ENCODE results near the gene SYNE3. TPM values are rescaled to one million over a fixed set of nuclear protein-coding genes. Genes with fewer than 3 reads are reported as not detected.

The SYNE3 gene
- total and polyA plus RNA-seq, 9 of the 15 experiments (the other 6 are each of a cell fraction or from before 2014, with no cell fraction given), result 0.04 to 3.1 (median 0.55) TPM

DNA sequence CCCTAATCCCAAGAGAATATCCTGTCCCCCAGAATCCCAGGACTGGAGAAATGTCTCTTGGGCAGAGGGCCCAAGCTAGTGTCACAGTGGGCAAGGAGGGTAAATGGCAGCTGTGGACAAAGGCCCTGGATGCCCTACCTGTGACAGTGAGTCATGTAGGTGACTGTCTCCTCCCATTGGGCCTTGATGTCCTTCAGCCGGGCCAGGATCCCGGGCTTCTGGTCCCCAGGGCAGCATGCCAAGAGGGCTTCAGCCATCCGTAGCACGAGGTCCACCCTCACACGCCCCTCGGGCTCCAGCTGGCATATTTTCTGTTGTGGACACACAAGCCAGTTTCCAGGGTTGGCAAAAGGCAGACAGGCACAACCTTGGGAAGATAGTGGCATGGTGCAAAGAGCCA lies 48.8 kb downstream of the SYNE3 start (continued):
- TF ChIP-seq ZNF212 (CRISPR knock-in tag; IDR thresholded peaks at IDR 0.05) (no peak), TARDBP (IDR thresholded peaks at IDR 0.05) (no peak), TFAM (CRISPR knock-in tag; conservative IDR thresholded peaks at IDR 0.05) (no peak), HDAC2 (IDR thresholded peaks at IDR 0.05) (no peak), ZNF146 (CRISPR knock-in tag; IDR thresholded peaks at IDR 0.05; ENCODE audit: unreplicated experiment) (no peak), TAF15 (IDR thresholded peaks at IDR 0.05; ENCODE audit: low read depth, low read length) (no peak)

DNA sequence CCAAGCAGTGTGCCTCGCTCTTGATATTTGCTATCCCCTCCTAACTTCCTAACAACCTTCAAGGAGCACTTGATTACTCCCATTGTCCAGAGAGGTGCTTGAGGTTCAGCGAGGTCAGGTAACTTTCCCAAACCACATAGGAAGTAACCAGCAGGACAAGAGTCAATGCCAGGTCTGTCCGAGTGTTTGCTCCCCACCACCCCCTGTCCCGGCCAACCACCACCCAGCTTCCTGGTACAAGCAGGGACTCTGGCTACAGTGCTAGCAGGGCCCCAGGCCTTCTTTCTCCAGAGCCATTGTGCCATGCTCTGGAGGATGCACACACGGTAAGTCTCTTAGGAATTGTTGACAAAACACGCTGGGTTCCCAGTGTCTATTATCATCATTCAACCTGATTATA lies 49.2 kb downstream of the SYNE3 start:
- DNase-seq (ENCODE audit: extremely low read depth in 1 of 4, low spot score in 3 of 4) (no peak), FAIRE-seq (no peak), ATAC-seq (no peak)
- Histone ChIP-seq H3K4me3 (no peak overlapping the region), H3K79me2 (ENCODE audit: control insufficient read depth, insufficient read depth, low read length) (no peaks in the 10 kb centered on the region), H4K20me1 (replicated peaks; ENCODE audit: control insufficient read depth, insufficient read depth, low read length) (no peaks in the 10 kb centered on the region), H3K4me2 (ENCODE audit: insufficient read depth, low read length) (no peak overlapping the region), H3K36me3 (ENCODE audit: control insufficient read depth, insufficient read depth, low read length) (no peaks in the 10 kb centered on the region), H3K4me1 (replicated peaks in 1 of 2; ENCODE audit: control insufficient read depth in 2 of 2, insufficient read depth in 2 of 2, low read length in 2 of 2) (peaks cover 0 to 4% of the 10 kb centered on the region in 2 experiments; a peak in 1 of 5 replicates), H3K9me3 (replicated peaks; ENCODE audit: control insufficient read depth, insufficient read depth, low read depth, low read length) (no peaks in the 10 kb centered on the region), H3K9ac (ENCODE audit: insufficient read depth in 1 of 2, low read depth in 2 of 2, low read length in 2 of 2) (no peak overlapping the region), H3K9me1 (ENCODE audit: control insufficient read depth, insufficient read depth, low read length) (no peaks in the 10 kb centered on the region), H3K27me3 (ENCODE audit: control insufficient read depth in 2 of 2, insufficient read depth in 2 of 2, low read length in 2 of 2) (peaks cover 0 to 14% of the 10 kb centered on the region in 2 experiments; a peak in 1 of 5 replicates), H2AFZ (ENCODE audit: low read depth, low read length) (no peak overlapping the region), H3K27ac (ENCODE audit: extremely low read depth, low read depth, low read length) (no peak overlapping the region)
- ChIA-PET POLR2A (no interaction called here), CTCF (ENCODE audit: low intra/inter-chr PET ratio) (no interaction called here)
- 9% methylated on average over 5 of the region's 6 CpGs for WGBS (ENCODE audit: insufficient coverage, low coverage, missing lambda C conversion rate)
- no TSS peak for BruUV-seq (replicated peaks)
- in situ Hi-C loops (cut with MboI), result no loop called here
- intact Hi-C loops (cut with micrococcal nuclease), result no loop called here
- TF ChIP-seq CBFA2T3 (IDR thresholded peaks at IDR 0.05) (no peak), SIX5 (IDR thresholded peaks at IDR 0.05; ENCODE audit: borderline replicate concordance in 1 of 2, insufficient read depth in 1 of 2, low read depth in 1 of 2, low read length in 2 of 2) (no peak), SIN3B (IDR thresholded peaks at IDR 0.05; ENCODE audit: low read depth) (no peak), TAF7 (tag; IDR thresholded peaks at IDR 0.05) (no peak), PCBP2 (IDR thresholded peaks at IDR 0.05; ENCODE audit: low read depth, low read length, poor library complexity, severe bottlenecking) (no peak), ZC3H8 (IDR thresholded peaks at IDR 0.05) (no peak)
- TF ChIP-seq, protein P1, sequence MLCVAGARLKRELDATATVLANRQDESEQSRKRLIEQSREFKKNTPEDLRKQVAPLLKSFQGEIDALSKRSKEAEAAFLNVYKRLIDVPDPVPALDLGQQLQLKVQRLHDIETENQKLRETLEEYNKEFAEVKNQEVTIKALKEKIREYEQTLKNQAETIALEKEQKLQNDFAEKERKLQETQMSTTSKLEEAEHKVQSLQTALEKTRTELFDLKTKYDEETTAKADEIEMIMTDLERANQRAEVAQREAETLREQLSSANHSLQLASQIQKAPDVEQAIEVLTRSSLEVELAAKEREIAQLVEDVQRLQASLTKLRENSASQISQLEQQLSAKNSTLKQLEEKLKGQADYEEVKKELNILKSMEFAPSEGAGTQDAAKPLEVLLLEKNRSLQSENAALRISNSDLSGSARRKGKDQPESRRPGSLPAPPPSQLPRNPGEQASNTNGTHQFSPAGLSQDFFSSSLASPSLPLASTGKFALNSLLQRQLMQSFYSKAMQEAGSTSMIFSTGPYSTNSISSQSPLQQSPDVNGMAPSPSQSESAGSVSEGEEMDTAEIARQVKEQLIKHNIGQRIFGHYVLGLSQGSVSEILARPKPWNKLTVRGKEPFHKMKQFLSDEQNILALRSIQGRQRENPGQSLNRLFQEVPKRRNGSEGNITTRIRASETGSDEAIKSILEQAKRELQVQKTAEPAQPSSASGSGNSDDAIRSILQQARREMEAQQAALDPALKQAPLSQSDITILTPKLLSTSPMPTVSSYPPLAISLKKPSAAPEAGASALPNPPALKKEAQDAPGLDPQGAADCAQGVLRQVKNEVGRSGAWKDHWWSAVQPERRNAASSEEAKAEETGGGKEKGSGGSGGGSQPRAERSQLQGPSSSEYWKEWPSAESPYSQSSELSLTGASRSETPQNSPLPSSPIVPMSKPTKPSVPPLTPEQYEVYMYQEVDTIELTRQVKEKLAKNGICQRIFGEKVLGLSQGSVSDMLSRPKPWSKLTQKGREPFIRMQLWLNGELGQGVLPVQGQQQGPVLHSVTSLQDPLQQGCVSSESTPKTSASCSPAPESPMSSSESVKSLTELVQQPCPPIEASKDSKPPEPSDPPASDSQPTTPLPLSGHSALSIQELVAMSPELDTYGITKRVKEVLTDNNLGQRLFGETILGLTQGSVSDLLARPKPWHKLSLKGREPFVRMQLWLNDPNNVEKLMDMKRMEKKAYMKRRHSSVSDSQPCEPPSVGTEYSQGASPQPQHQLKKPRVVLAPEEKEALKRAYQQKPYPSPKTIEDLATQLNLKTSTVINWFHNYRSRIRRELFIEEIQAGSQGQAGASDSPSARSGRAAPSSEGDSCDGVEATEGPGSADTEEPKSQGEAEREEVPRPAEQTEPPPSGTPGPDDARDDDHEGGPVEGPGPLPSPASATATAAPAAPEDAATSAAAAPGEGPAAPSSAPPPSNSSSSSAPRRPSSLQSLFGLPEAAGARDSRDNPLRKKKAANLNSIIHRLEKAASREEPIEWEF (CRISPR knock-in tag; IDR thresholded peaks at IDR 0.05), result no peak
- TF ChIP-seq, protein P2, sequence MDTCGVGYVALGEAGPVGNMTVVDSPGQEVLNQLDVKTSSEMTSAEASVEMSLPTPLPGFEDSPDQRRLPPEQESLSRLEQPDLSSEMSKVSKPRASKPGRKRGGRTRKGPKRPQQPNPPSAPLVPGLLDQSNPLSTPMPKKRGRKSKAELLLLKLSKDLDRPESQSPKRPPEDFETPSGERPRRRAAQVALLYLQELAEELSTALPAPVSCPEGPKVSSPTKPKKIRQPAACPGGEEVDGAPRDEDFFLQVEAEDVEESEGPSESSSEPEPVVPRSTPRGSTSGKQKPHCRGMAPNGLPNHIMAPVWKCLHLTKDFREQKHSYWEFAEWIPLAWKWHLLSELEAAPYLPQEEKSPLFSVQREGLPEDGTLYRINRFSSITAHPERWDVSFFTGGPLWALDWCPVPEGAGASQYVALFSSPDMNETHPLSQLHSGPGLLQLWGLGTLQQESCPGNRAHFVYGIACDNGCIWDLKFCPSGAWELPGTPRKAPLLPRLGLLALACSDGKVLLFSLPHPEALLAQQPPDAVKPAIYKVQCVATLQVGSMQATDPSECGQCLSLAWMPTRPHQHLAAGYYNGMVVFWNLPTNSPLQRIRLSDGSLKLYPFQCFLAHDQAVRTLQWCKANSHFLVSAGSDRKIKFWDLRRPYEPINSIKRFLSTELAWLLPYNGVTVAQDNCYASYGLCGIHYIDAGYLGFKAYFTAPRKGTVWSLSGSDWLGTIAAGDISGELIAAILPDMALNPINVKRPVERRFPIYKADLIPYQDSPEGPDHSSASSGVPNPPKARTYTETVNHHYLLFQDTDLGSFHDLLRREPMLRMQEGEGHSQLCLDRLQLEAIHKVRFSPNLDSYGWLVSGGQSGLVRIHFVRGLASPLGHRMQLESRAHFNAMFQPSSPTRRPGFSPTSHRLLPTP (IDR thresholded peaks at IDR 0.05; ENCODE audit: borderline replicate concordance, extremely low read depth, insufficient read length), result no peak
